Upper lobe of right lung (tissue), 1 donor: ENCODE measurements around the gene PTPRM. TPM values are rescaled to one million over a fixed set of nuclear protein-coding genes. Genes with fewer than 3 reads are reported as not detected.

ENCODE experiments used
- ATAC-seq: fragments of 200-7000 bp; cut with Tn5 transposase; one replicate; pipeline ENCODE4 v1.9.1; 2020; ENCODE audit warnings: mild to moderate bottlenecking, moderate library complexity
- DNase-seq: peaks from one replicate; pipeline ENCODE4 v3.0.0-alpha.2; 2020
- H3K27ac ChIP-seq: fragments of 200-600 bp; one replicate; pipeline ENCODE4 v1.8.0; 2022
- H3K27me3 ChIP-seq: fragments of 200-600 bp; one replicate; pipeline ENCODE4 v1.8.0; 2022; ENCODE audit warnings: mild to moderate bottlenecking
- H3K36me3 ChIP-seq: fragments of 200-600 bp; one replicate; pipeline ENCODE4 v1.8.0; 2022
- H3K4me1 ChIP-seq: fragments of 200-600 bp; one replicate; pipeline ENCODE4 v1.8.0; 2022
- H3K4me3 ChIP-seq: fragments of 200-600 bp; one replicate; pipeline ENCODE4 v1.8.0; 2022; ENCODE audit warnings: mild to moderate bottlenecking
- H3K9me3 ChIP-seq: fragments of 200-600 bp; one replicate; pipeline ENCODE4 v1.8.0; 2022
- CTCF ChIP-seq: fragments of 200-600 bp; IDR thresholded peaks from one replicate; pipeline ENCODE4 v1.8.0; 2022; ENCODE audit warnings: antibody characterized with exemption
- intact Hi-C: fragments of 100-400 bp; cut with DNase I; formaldehyde crosslinking; loops from one replicate; pipeline ENCODE4 v1.11.0; 2022
- total RNA-seq: library from RNA; stranded (reverse); fragmentation: NEBNext Ultra II Directional; extraction: Animal tissue kit (Norgen Biotek cat#: 25700); gene quantifications from one replicate; pipeline ENCODE4 v1.2.1, GENCODE V29; 2021
- donor health status: DM: no; HTN: yes; CAD: no; lungs with severe emphysema.

PTPRM gene
- total RNA-seq, 1 donor from 2014 or later: 99.3 TPM

- Histone ChIP-seq H3K36me3 (no peaks in the 10 kb centered on the region), H3K4me3 (no peak overlapping the region), H3K4me1 (no peaks in the 10 kb centered on the region), H3K9me3 (no peaks in the 10 kb centered on the region), H3K27ac (no peak overlapping the region), H3K27me3 (no peaks in the 10 kb centered on the region)
- DNase-seq (no peak), ATAC-seq (no peak)
- TF ChIP-seq CTCF: no peak
- intact Hi-C loops: no loop called here
Measured at GRCh38 chr18:7544686-7545085, 22.4 kb upstream of the PTPRM start.

DNA sequence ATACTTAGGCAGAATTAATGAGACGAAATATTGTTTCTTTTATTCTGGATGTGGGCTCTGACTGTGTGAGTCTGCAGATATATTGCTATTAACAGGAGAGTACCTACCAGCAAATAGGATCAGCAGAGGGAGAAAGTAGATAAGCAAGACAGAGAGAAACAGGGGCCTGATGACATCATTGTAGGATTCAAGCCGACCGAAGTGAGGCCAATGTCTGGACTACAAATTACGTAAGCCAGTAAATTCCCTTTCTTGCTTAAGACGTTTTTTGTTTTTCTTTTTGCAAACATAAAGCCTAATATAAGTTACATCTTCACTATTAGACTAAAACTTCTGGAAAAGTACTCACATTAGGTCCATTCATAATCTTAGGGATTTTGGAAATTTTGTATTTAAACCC lies 21.4 kb upstream of the PTPRM start:
- no peak overlapping the region for H3K4me3 ChIP-seq
- TF ChIP-seq CTCF: no peak
- H3K27ac ChIP-seq: no peak overlapping the region
- no peak for ATAC-seq
- no peaks in the 10 kb centered on the region for H3K27me3 ChIP-seq
- no peak for DNase-seq
- no peaks in the 10 kb centered on the region for H3K4me1 ChIP-seq
- intact Hi-C loops: no loop called here
- H3K9me3 ChIP-seq: no peaks in the 10 kb centered on the region
- no peaks in the 10 kb centered on the region for H3K36me3 ChIP-seq

DNA sequence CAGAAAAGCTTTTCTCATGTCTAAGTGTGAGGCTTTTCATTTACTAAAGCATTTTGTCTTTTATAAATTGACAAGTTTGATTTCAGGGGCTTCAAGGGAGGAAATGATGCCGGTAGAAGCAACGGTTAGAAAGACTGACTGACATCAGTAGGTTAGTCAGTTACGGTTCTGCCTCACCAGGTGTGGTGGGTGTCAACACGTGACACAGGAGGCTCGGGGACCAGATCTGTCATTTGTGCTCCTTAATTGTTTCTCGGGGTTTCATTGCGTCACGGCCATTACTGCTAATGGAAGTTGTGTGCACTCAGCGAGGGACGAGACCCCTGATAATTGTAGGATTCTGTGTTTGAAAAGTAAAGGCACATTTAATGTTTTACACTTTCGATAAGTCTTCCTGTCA lies 18.9 kb upstream of the PTPRM start:
- intact Hi-C loops: no loop called here
- H3K27ac ChIP-seq: no peak overlapping the region
- ATAC-seq (no peak), DNase-seq (no peak)
- H3K36me3 ChIP-seq: no peaks in the 10 kb centered on the region
- H3K9me3 ChIP-seq: no peaks in the 10 kb centered on the region
- TF ChIP-seq CTCF: no peak
- H3K27me3 ChIP-seq: no peaks in the 10 kb centered on the region
- no peak overlapping the region for H3K4me3 ChIP-seq
- H3K4me1 ChIP-seq: no peaks in the 10 kb centered on the region

- H3K27me3 ChIP-seq: no peaks in the 10 kb centered on the region
- intact Hi-C loops: no loop called here
- H3K4me1 ChIP-seq: no peaks in the 10 kb centered on the region
- ATAC-seq (no peak), DNase-seq (no peak)
- no peak overlapping the region for H3K4me3 ChIP-seq
- TF ChIP-seq CTCF: no peak
- H3K36me3 ChIP-seq: no peaks in the 10 kb centered on the region
- no peaks in the 10 kb centered on the region for H3K9me3 ChIP-seq
- no peak overlapping the region for H3K27ac ChIP-seq
Measured at GRCh38 chr18:7548721-7549120, 18.4 kb upstream of the PTPRM start.

- intact Hi-C loops: no loop called here
Measured at GRCh38 chr18:7557973-7558372, 9.1 kb upstream of the PTPRM start.

More at GRCh38 chr18:7557973-7558372, 9.1 kb upstream of the PTPRM start:
- Histone ChIP-seq H3K4me1 (no peaks in the 10 kb centered on the region), H3K36me3 (no peaks in the 10 kb centered on the region), H3K9me3 (no peaks in the 10 kb centered on the region), H3K4me3 (no peak overlapping the region), H3K27ac (no peak overlapping the region), H3K27me3 (no peaks in the 10 kb centered on the region)
- ATAC-seq (no peak), DNase-seq (no peak)
- TF ChIP-seq CTCF: no peak
